NOMO-1 (cell line): ENCODE results near the gene FGF9.
A peak's percentile ranks its signal among the peaks of the same experiment; 100 is the strongest.

Experiments
- DNase-seq, 2 experiments: peaks; one replicate each; lab custom pipeline; 2025; ENCODE audit not compliant: unreplicated experiment in 2 of 2; lab: John Stamatoyannopoulos, UW

Gene FGF9

DNA sequence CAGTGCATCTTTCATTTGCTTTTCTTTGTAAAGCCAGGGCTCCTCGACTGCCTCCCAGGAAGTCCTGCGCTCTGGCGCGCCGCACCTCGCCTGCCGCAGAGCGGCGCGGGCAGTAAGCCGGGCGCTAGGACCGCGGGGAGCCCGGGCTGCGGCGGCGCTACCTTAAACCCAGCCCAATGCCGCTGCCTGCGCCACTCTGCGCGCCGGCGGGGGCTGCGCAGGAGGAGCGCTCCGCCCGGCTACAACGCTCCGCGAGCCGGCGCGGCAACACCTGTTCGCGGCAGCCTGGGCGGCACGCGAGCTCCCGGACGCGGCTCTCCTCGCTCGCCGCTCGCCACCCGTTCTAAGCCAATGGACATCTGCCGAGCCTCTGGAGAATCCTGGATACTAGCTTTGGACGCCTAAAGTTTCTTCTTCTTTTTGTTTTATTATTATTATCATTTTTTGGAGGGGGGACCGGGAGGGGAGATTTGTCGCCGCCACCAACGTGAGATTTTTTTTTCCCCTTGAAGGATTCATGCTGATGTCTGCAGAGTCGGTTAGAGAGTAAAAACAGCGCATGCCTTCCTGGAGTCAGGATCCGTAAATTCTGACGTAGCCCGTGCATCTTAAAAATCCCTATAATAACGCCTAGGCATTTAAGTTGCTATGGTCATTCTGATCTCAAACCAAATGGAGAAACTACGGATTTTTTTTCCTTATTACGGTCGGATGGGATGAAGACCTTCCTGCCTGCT is at the start of gene FGF9:
Gene FGF9 (plus strand): TSS at position 191 of the 737 bp plus-strand sequence. CDS start 840 bp downstream, outside the sequence.
- DNase-seq: peak; percentile 75 to 87

DNA sequence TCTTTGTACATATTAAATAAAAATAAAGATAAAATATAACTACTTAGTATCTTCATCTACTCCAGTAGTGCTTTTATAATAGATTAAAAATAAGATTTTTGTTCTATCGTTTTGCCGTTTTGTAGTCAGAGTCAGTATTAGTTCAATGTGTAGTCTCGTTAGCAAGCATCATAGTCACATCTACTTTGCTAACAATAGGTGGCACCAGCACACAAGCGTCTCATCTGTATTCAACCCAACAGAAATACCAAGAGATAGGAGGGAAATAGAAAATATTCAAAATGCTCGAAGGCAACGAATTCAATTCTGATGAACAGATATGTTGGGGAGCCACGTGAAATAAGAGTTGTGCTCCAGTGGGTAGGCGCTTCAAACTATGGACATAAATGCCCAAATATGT is 45.5 kb upstream of the FGF9 start:
- DNase-seq: peak; percentile 47 to 83

DNA sequence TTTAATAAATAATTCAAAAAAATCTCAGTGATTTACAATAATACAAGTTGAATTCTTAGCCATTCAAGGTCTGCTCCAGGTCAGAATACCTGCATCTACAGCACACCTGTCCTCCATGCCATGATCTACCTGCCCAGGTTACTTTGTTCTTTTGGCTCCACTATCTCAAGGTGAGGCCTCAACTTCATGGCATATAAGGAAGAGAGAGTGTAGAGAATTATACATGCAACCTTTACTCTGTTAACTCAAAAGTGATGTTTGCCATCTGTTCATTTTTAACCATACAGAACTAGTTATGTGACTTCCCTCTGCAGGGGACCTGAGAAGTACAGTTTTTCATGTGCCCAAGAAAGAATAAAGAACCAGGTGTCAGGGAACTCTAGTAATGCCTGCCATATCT is 38.7 kb upstream of the FGF9 start:
- no peak for DNase-seq

DNA sequence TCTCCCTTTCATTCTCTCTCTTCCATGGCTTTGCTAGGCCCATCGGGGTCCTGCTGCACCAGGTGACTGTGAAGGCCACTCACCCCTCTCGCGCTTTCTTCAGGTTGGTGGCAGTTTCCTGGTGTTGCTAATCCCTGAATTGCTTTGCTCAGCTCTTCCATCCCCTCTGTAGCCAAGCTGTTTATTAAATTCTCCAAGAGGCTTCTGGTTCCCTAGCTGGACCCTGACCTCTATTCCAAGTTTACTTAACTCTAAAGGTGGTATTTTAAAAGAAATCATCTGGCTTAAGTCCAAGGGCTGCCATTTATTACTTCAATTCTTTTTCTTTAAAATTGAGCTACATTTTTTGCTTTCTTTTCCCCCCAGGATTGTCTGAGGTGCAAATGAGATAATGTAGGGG is 34.2 kb upstream of the FGF9 start:
- no peak for DNase-seq

DNA sequence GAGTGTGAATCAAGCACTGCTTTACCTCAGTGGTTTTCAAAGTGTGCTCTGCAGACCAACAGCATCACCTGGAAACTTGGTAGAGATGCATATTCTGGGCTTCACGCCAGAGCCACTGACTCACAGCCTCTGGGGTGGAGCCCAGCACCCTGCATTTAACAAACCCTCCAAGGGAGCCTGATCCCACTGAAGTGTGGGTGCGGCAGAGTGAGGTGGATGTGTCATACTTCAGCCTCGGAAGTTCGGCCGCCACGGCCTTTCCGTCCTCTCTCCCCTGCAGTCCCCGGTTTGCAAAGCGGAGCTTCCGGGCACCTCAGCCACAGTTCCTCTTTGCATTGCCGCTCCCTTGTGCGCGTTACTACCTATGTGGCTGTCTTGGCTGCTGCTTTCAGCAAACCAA is 33.6 kb upstream of the FGF9 start:
- DNase-seq: peak; percentile 86 to 87

DNA sequence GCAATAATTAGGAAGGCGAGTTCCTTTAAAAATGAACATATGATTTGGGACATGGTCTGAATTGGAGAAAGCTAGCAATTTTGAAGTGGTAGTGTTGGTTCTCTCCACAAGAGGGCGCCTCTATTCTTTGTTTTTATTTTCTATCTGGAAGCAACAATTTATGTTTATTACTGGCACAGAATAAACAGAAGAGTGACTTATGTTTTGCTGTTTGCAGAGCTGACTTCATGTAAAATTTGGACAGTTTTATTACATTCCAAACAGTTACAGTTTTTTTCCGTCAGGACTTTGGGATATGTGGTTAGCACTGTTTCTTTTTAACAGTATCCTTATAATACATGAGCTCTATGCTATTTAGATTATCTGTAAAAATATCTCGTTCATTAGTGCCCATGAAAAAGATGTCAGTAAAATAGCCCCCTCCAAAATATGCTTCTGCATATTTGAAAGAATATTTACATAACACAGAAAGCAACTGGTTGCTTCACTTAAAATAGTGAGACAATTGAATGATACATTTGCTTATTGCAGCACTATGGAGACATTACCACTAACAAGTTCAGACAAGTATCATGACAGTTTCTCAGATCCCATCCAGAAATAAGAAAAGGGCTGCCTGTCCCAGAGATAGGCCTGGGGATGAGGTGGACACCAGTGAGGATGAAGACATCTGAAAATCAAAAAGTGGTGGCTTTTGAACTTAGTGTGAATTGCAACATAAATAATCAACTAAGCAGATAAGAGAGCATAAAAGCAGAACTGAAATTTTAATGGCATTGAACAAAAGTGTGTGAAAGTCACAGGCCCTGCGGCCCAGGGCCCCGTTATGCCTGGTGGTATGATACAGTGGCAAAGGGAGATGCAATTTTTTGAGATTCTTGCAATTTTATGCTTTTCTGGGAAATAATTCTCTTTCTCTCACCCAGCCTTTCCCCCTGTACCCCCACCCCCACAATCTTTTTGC is 32.3 kb upstream of the FGF9 start:
- DNase-seq: peak; percentile 59 to 81

DNA sequence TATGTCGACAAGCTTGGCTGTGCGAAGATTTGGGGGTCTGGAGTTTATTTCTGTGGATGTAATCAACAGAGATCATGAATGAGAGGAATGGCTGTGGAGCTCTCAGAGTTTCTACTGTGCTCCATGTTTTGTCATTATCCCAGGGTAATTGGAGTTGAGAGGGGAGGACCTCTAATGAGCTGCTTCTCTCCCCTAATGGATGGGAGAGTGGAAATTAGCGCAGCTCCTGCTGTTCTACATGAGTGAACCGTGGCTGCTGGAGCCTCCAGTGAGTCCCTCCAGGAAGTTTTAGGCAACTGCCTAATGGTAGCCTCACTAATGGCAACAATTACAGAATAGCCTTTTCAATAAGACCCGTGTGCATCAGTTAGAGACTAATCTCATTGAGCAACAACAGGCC is 31.3 kb upstream of the FGF9 start:
- no peak for DNase-seq

DNA sequence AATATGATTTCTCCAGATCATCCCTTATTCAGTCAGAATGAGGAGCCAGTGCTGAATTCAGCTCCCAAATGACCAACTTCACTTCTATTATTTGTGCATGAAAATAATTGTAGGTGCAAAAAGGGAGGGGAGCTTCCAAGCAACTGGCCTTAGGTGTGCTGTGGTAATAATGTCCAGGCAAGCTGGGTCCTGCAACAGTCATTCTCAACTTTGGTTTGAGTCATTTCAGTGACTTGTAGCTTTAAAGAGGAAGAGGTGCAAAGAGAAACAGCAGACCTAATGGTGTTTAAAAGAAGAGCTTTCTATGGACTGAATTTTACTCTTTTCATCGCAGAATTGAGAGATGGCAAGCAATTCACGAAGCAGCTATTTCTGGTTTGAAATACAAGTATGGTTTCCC is 29.2 kb upstream of the FGF9 start:
- peak; percentile 7 to 45 for DNase-seq

DNA sequence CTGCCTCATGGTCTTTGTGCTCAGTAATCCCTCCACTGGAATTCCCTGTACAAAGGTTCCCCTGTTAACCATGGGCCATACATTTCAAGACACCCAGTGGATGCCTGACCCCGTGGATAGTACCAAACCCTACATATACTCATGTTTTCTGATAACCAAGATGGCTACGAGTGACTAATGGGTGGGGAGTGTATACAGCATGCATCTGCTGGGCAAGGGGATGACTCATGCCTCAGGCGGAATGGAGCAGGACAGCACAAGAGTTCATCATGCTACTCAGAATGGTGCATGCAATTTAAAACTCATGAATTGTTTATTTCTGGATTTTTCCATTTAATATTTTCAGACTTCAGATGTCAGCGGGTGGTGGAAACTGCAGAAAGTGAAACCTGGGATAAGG is 13.3 kb upstream of the FGF9 start:
- DNase-seq: no peak

DNA sequence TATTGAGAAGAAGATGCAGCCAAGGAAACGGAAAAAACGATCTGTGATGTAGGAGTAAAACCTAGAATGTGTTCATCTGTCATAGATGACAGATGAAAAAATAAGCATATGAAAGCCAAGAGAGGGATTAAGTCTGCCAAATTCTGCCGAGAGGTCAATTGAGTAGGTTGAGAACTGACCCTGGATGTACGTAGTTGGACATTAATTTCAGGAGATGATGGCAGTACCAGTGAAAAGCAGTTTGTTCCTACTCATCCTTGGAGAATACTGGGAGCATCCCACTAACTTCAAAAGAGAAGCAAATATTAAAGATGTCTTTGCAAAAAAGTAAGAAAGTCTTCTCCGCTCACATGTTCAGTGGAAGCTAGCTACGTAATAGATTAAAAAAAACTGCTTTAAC is 11.8 kb upstream of the FGF9 start:
- no peak for DNase-seq

DNA sequence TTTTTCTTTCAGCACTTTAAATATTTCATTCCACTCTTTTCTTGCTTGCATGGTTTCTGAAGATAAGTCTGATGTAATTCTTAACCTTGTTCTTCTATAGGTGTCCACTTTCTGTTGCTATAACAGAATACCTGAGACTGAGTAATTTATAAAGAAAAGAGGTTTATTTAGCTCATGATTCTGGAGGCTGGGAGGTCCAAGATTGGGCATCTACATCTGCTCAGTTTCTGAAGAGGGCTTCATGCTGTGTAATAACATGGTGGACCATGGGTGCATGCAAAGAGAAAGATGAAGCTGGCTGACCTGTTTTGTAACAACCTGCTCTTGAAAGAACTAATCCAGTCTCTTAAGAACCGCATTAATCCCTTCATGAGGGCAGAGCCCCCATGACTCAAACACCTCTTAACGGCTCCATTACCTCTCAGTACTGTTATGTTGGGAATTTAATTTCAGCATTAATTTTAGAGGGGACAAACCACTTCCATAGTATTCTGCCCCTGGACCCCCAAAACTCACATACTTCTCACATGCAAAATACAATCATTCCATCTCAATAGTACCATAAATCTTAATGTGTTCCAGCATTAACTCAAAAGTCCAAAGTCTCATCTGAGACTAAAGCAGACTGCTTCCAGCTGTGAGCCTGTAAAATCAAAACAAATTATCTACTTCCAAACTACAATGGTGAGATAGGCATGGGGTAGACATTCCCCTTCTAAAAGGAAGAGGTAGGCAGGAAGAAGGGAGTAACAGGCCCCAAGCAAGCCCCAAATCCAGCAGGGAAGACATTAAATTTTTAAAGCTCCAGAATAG is 9.6 kb upstream of the FGF9 start:
- no peak for DNase-seq

DNA sequence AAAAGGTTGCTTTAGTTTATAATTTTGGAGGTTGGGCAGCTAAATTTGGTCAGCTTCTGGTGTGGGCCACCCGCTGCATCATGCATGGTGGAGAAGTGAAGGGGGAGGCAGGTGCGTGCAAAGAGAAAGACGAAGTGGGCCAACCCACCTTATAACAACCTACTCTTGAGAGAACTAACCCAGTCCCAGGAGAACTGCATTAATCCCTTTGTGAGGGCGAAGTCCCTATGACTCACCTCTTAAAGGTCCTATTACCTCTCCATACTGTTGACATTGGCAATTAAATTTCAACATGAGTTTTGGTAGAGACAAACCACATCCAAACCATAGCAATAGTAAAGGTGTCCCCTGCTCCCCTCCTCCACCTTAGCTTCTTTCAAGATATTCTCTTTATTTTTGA is 7.7 kb upstream of the FGF9 start:
- DNase-seq: no peak

DNA sequence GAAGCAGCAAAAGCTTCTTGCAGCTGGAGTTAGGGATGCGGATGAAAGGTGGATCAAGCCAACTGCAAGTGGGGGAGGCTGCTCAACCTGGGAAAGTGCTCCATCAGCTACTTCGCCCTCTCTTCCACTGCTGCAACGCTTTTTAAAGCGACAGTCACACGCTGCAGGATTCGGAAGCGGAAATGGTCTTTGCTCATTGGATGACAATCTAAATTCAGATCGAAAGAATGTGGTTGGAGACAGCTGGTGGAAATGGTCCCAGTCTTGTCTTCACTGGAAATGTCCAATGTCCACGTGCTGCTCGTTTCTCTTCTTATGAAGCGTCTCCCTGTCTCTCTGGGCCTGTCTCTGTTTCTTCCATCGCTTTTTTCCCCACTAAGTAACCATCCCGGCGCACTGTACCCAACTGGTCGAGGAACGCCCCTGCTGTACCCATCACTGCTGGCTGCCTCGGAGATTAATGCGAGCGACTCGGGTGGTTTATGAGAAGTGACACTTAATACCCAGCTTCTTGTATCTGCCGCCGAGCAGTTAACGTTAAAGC is 2.1 kb upstream of the FGF9 start:
- peak in 1 of 2 experiments; percentile 33 for DNase-seq

DNA sequence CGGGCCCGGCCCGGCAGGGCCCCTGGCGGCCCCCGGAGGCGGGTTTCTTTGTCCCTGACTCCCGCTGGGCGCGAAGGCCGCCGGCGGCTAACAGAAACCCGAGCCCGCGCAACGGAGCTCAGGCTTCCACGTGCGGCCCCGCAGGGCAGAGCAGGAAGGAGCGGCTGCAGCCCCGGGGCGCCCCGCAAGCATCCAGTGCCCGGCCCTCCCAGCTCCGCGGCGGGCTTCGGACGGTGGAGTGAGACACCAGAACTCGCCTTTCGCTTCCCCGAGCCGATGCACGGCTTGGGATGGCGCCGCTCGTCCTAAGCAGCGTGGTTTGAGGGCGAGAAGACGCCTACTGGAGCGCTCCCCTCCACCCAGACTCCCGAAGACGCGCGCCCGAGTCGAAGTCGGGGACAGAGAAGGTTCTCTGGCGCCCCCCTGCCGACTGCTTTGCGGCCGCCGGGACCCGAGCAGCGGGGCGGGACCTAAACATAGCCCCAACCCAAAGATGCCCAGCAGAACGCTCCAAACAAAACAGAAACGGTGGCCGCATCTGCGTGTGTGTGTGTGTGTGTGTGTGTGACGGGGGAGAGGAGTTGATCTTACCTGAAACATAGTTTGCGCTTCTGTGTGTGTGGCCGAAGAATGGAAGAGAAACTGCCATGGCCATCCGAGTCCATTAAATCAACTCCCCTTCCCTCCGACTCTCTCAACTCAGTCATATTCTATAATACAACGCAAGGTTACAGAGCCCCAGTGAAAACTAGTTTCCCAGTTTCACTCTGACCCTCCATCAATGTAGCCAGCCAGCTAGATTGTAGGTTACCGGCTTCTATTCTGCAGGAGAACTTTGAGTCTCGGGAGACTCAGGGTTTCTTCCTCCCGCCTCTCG is 629 bp upstream of the FGF9 start:
- DNase-seq: peak; percentile 40 to 67

DNA sequence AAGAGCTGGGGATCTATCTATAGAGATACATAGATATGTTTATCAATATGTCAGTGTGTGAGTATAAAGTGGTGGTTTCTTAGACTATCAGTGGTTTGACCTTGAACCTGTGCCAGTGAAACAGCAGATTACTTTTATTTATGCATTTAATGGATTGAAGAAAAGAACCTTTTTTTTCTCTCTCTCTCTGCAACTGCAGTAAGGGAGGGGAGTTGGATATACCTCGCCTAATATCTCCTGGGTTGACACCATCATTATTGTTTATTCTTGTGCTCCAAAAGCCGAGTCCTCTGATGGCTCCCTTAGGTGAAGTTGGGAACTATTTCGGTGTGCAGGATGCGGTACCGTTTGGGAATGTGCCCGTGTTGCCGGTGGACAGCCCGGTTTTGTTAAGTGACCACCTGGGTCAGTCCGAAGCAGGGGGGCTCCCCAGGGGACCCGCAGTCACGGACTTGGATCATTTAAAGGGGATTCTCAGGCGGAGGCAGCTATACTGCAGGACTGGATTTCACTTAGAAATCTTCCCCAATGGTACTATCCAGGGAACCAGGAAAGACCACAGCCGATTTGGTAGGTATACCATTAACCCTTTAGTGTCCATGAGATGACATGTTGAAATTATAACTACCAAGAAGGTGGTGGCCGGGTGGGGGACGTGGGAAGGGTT is 880 bp downstream of the FGF9 start:
- DNase-seq: peak in 1 of 2 experiments; percentile 15

DNA sequence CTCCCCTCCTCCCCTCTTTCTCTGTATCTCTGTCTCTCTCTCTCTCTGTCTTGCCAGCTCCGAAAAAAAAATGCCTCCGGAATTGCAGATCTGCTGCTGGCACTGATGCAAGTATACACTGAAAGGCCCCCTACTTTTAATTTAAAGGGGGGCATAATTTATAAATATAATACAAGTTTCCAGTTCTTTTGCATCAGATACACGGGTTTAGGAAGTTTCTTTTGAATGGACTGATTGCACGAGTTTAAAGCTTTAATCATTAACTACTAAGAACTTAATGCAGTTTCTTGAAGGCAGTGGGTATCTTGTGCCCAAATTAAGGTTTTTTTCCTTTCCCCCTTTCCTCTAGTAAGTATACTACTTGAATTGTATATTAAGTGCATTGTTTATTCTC is 1.4 kb downstream of the FGF9 start:
- peak in 1 of 2 experiments; percentile 10 for DNase-seq

DNA sequence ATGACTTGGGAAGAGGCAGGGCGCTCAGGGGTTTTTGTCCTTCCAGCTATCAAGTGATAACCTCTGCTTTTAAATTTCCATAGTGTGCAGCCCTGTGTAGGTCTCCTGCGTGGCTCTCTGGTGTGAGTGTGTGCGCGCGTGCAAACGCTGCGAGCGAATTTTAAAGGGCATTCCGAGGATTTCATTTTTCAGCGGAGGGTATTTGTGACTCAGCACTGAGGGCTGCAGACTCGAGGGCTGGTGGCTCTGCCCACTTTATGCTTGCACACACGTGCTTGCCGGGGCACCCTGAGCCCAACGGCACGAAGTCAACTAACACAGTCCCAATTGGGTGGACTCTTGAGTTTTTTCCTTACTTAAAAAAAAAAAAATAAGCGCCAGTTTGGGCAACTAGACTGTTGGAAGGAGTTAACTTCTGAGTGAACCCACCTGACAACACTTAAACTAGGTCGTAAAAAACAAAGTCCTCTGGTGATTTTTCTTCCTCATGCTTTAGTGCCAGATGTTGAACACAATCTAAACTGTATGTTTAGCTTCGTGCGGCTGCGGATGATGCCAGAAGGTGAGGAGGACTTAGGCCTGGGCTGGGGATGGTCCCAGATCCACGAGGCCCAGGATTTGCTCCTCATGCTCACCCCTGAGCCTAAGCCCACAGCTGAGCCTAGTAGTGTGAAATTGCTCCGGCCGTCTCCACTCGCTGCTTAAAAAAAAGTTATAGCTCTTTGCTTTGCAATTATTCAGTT is 2.1 kb downstream of the FGF9 start:
- DNase-seq: no peak

DNA sequence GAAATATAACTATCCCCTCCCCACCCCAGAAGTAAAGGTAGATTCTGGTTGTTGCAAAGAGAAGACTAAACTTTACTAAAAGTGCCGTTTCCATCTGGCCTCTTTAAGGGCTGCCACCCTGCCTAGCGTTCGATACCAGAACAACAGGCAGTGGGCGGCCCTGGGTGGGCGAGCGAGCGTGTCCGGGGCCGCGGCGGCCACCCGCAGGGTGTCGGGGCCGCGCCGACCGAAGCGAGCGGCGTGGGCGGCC is 2.6 kb downstream of the FGF9 start:
- peak; percentile 44 to 52 for DNase-seq
